SU-DHL-6 (cell line): ENCODE data around the gene NDC1.

Source experiments
- H2AFZ ChIP-seq: fragments of 200-600 bp; sonication (generic); 2 replicates; pipeline ENCODE4 v1.6.1; 2014; ENCODE audit warnings: low read depth, mild to moderate bottlenecking, moderate library complexity, mixed read lengths, antibody characterized with exemption, low read length; ENCODE audit not compliant: severe bottlenecking
- H3F3A ChIP-seq: fragments of 200-600 bp; shearing (Covaris generic); 2 replicates; pipeline ENCODE4 v1.6.0; 2016; ENCODE audit warnings: antibody characterized with exemption, mild to moderate bottlenecking; ENCODE audit not compliant: insufficient read depth
- H3K27ac ChIP-seq: fragments of 200-600 bp; sonication (generic); 2 replicates; pipeline ENCODE4 v1.5.1; 2016; ENCODE audit warnings: low read depth, mild to moderate bottlenecking, low read length, moderate library complexity, mixed read lengths
- H3K27me3 ChIP-seq: fragments of 200-600 bp; sonication (generic), shearing (Covaris generic); 2 replicates; pipeline ENCODE4 v1.6.0; 2014; ENCODE audit warnings: mild to moderate bottlenecking, low read length
- H3K36me3 ChIP-seq: fragments of 200-600 bp; sonication (generic); 2 replicates; pipeline ENCODE4 v1.6.1; 2014; ENCODE audit warnings: mild to moderate bottlenecking, low read length, mixed read lengths
- H3K4me2 ChIP-seq: fragments of 300-600, 200-600 bp; shearing (Covaris generic), sonication (generic); 2 replicates; pipeline ENCODE4 v1.6.0; 2014; ENCODE audit warnings: low read length, low read depth, mild to moderate bottlenecking; ENCODE audit not compliant: poor library complexity, severe bottlenecking
- H3K4me3 ChIP-seq: fragments of 200-600 bp; sonication (generic); 2 replicates; pipeline ENCODE4 v1.5.1; 2014; ENCODE audit warnings: antibody characterized with exemption, low read length, mild to moderate bottlenecking, mixed read lengths; ENCODE audit not compliant: insufficient read depth, poor library complexity, severe bottlenecking
- H3K79me2 ChIP-seq: fragments of 200-600 bp; sonication (generic); 2 replicates; pipeline ENCODE4 v1.6.1; 2014; ENCODE audit warnings: mild to moderate bottlenecking, low read length, moderate library complexity; ENCODE audit not compliant: insufficient read depth
- H3K9ac ChIP-seq: fragments of 200-600 bp; sonication (generic); 2 replicates; pipeline ENCODE4 v1.7.0; 2014; ENCODE audit warnings: mild to moderate bottlenecking, low read length
- H3K9me2 ChIP-seq: fragments of 200-600 bp; sonication (generic); replicated peaks from 2 replicates; pipeline ENCODE4 v1.6.1; 2014; ENCODE audit warnings: low read length; ENCODE audit not compliant: insufficient read depth
- H3K9me3 ChIP-seq: fragments of 200-600 bp; sonication (generic); 2 replicates; pipeline ENCODE4 v1.6.1; 2014; ENCODE audit warnings: low read length, mixed read lengths; ENCODE audit not compliant: insufficient read depth
- H4K20me1 ChIP-seq: fragments of 200-600 bp; sonication (generic); 2 replicates; pipeline ENCODE4 v1.6.1; 2014; ENCODE audit warnings: low read depth, mild to moderate bottlenecking, antibody characterized with exemption, low read length, moderate library complexity, mixed read lengths
- EZH2phosphoT487 ChIP-seq: fragments of 200-600 bp; sonication (generic), shearing (Covaris generic); conservative IDR thresholded peaks from 2 replicates; pipeline ENCODE4 v1.6.1; 2018; ENCODE audit warnings: mild to moderate bottlenecking, antibody characterized with exemption, low read length, moderate library complexity, mixed read lengths
- TF ChIP-seq, protein P1 (sequence below): fragments of 200-600 bp; sonication (generic); IDR thresholded peaks from one replicate; pipeline ENCODE4 v1.5.1; 2017; ENCODE audit warnings: antibody characterized with exemption, mild to moderate bottlenecking, low read length, moderate library complexity; ENCODE audit not compliant: insufficient read depth, poor library complexity, severe bottlenecking

The NDC1 gene

DNA sequence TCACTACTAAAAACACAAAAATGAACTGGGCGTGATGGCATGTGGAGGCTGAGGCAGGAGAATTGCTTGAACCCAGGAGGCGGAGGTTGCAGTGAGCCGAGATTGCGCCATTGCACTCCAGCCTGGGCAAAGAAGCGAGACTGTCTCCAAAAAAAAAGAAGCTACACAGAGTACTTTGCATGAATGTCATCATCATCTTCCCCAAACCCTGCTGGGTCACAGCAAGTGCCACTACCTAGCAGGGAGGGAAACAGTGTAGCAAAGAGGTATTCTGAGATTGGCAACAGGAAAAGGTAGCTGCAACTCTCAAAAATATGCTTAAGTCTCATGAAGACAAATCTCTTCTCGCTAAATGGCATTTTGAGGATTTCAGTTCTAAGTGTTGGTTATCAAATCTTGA lies 12.8 kb downstream of the NDC1 start:
- H2AFZ ChIP-seq, result no peak overlapping the region
- TF ChIP-seq, protein P1, sequence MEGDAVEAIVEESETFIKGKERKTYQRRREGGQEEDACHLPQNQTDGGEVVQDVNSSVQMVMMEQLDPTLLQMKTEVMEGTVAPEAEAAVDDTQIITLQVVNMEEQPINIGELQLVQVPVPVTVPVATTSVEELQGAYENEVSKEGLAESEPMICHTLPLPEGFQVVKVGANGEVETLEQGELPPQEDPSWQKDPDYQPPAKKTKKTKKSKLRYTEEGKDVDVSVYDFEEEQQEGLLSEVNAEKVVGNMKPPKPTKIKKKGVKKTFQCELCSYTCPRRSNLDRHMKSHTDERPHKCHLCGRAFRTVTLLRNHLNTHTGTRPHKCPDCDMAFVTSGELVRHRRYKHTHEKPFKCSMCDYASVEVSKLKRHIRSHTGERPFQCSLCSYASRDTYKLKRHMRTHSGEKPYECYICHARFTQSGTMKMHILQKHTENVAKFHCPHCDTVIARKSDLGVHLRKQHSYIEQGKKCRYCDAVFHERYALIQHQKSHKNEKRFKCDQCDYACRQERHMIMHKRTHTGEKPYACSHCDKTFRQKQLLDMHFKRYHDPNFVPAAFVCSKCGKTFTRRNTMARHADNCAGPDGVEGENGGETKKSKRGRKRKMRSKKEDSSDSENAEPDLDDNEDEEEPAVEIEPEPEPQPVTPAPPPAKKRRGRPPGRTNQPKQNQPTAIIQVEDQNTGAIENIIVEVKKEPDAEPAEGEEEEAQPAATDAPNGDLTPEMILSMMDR, result no peak
- no peak for TF ChIP-seq EZH2phosphoT487
- no peak overlapping the region for H3K27ac ChIP-seq
- no peaks in the 10 kb centered on the region for H3K9me2 ChIP-seq
- H3K9me3 ChIP-seq, result no peaks in the 10 kb centered on the region
- H3K4me2 ChIP-seq, result no peak overlapping the region
- peaks cover 3% of the 10 kb centered on the region; the same call in 1 of the 2 replicates for H4K20me1 ChIP-seq
- no peak overlapping the region for H3K4me3 ChIP-seq
- H3K9ac ChIP-seq, result no peak overlapping the region
- no peaks in the 10 kb centered on the region for H3F3A ChIP-seq
- peaks cover 42% of the 10 kb centered on the region; the same call in 1 of the 2 replicates for H3K36me3 ChIP-seq
- H3K27me3 ChIP-seq, result no peaks in the 10 kb centered on the region
- peaks cover 46% of the 10 kb centered on the region for H3K79me2 ChIP-seq

DNA sequence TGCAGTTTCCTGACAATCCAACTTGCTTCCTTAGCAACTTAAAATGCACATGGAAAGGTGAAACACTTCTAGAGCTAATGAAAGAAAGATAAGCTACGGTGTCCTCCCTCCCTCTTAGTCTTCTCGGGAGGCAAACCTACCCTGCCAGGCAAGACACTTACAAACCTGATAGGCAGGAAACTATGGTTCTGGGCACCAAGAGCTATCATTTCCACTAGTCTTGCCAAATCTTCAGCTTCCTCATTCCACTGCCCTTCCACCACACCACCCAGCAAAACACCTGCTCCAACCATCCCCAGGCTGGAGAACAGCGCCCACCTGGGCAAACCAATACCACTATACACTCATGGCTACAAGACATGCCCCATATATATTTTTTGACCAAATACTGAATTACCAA lies 15.2 kb downstream of the NDC1 start:
- Histone ChIP-seq H3K4me2 (no peak overlapping the region), H3K9ac (no peak overlapping the region), H3F3A (no peaks in the 10 kb centered on the region), H3K9me2 (no peaks in the 10 kb centered on the region), H3K36me3 (peaks cover 50% of the 10 kb centered on the region), H2AFZ (no peak overlapping the region), H3K79me2 (peaks cover 36% of the 10 kb centered on the region), H3K27ac (no peak overlapping the region), H4K20me1 (no peaks in the 10 kb centered on the region; the same call in 1 of the 2 replicates), H3K27me3 (no peaks in the 10 kb centered on the region), H3K9me3 (no peaks in the 10 kb centered on the region), H3K4me3 (no peak overlapping the region)
- TF ChIP-seq EZH2phosphoT487, result no peak
- TF ChIP-seq, protein P1, result no peak

DNA sequence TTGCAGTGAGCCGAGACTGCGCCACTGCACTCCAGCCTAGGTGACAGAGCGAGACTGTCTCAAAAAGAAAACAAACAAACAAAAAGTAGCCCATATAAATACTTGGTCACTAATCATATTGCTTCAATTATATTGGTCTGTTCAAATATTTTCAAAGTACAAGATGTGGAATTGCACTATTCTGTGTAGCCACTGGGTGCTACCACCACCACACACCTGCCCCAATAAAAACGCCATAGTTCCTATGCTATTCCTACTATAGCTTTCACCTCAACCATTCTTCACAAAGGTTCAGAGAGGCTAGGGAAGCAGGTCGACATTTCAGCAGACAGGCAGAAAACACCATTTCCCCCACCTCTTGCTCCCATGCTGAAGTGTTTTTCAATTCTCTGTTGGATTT lies 16.7 kb downstream of the NDC1 start:
- no peaks in the 10 kb centered on the region; the same call in 1 of the 2 replicates for H4K20me1 ChIP-seq
- H3K9me2 ChIP-seq, result no peaks in the 10 kb centered on the region
- H3K36me3 ChIP-seq, result peaks cover 50% of the 10 kb centered on the region
- no peak overlapping the region for H3K4me3 ChIP-seq
- H3K27me3 ChIP-seq, result no peaks in the 10 kb centered on the region
- H2AFZ ChIP-seq, result no peak overlapping the region
- peaks cover 5% of the 10 kb centered on the region; the same call in 1 of the 2 replicates for H3F3A ChIP-seq
- no peak overlapping the region for H3K27ac ChIP-seq
- H3K9ac ChIP-seq, result no peak overlapping the region
- H3K9me3 ChIP-seq, result no peaks in the 10 kb centered on the region
- H3K4me2 ChIP-seq, result no peak overlapping the region
- peaks cover 37% of the 10 kb centered on the region for H3K79me2 ChIP-seq
- TF ChIP-seq, protein P1, result no peak
- TF ChIP-seq EZH2phosphoT487, result no peak
